GM18870 (cell line): Measurements from ENCODE around the gene ROPN1B.
"Not testable (repeated sequence)": the region's sequence is repeated elsewhere in the genome, so short reads cannot be mapped to it uniquely, and the experiment has no call there.

ENCODE experiments used
- ATAC-seq: cut with Tn5 transposase; IDR thresholded peaks from one replicate; pipeline ENCODE4 v1.9.1; 2021; ENCODE audit warnings: moderate library complexity; ENCODE audit not compliant: unreplicated experiment

Gene ROPN1B

GRCh38 chr3:125957674-125958510 lies 11.1 kb upstream of the ROPN1B start:
- no peak for ATAC-seq

- no peak for ATAC-seq
Measured at GRCh38 chr3:125958511-125959316, 10.3 kb upstream of the ROPN1B start.

GRCh38 chr3:125959317-125960065 lies 9.5 kb upstream of the ROPN1B start:
- no peak for ATAC-seq

GRCh38 chr3:125960066-125960424 lies 8.9 kb upstream of the ROPN1B start:
- ATAC-seq: no peak

- ATAC-seq: no peak
Measured at GRCh38 chr3:125960456-125961288, 8.3 kb upstream of the ROPN1B start.

- no peak for ATAC-seq
Measured at GRCh38 chr3:125961289-125961589, 7.7 kb upstream of the ROPN1B start.

GRCh38 chr3:125963834-125964233 lies 5.1 kb upstream of the ROPN1B start:
- ATAC-seq: not testable (repeated sequence)

- no peak for ATAC-seq
Measured at GRCh38 chr3:125965505-125965904, 3.5 kb upstream of the ROPN1B start.

- no peak for ATAC-seq
Measured at GRCh38 chr3:125967156-125967555, 1.8 kb upstream of the ROPN1B start.

- ATAC-seq: not testable (repeated sequence)
Measured at GRCh38 chr3:125968121-125968520, 857 bp upstream of the ROPN1B start.

- ATAC-seq: peak; percentile 47
Measured at GRCh38 chr3:125971997-125972944, 3.3 kb downstream of the ROPN1B start.

GRCh38 chr3:125975245-125976002 lies 6.4 kb downstream of the ROPN1B start:
- not testable (repeated sequence) for ATAC-seq

GRCh38 chr3:125976003-125976390 lies 7.0 kb downstream of the ROPN1B start:
- ATAC-seq: not testable (repeated sequence)

- ATAC-seq: not testable (repeated sequence)
Measured at GRCh38 chr3:125977104-125977503, 8.1 kb downstream of the ROPN1B start.

GRCh38 chr3:125984951-125985350 lies 16.0 kb downstream of the ROPN1B start:
- not testable (repeated sequence) for ATAC-seq

GRCh38 chr3:125990253-125990970 lies 21.4 kb downstream of the ROPN1B start:
- ATAC-seq: no peak

- not testable (repeated sequence) for ATAC-seq
Measured at GRCh38 chr3:125996751-125997150, 27.8 kb downstream of the ROPN1B start.

GRCh38 chr3:126002189-126002588 lies 33.2 kb downstream of the ROPN1B start:
- no peak for ATAC-seq
